Activated CD8-positive, alpha-beta T cell treated with anti-CD3 and anti-CD28 coated beads for 36 hours (primary cell): Measurements from ENCODE around the gene EZR. TPM values are rescaled to one million over a fixed set of nuclear protein-coding genes. Genes with fewer than 3 reads are reported as not detected.

Source experiments
- ATAC-seq: fragments of 200-7000 bp; cut with Tn5 transposase; one replicate; pipeline ENCODE4 v1.10.0; 2021; ENCODE audit warnings: mild to moderate bottlenecking, moderate library complexity
- CTCF ChIA-PET: fragments of 350-600 bp; sonication (Branson Sonifier 250); formaldehyde crosslinking; loops from one replicate; lab custom pipeline; 2021; ENCODE audit warnings: antibody characterized with exemption; lab: Charles Lee
- POLR2A ChIA-PET: fragments of 350-600 bp; sonication (Branson Sonifier 250); formaldehyde crosslinking; loops from one replicate; lab custom pipeline; 2021; ENCODE audit warnings: antibody characterized with exemption; lab: Charles Lee
- DNase-seq: peaks from one replicate; pipeline ENCODE4 v3.0.0-alpha.2; 2020
- H3K27ac Mint-ChIP-seq: one replicate; pipeline ENCODE4 v1.8.0; 2021; ENCODE audit warnings: mild to moderate bottlenecking, mixed read lengths
- H3K27me3 Mint-ChIP-seq: one replicate; pipeline ENCODE4 v1.8.0; 2021; ENCODE audit warnings: mixed read lengths
- H3K36me3 Mint-ChIP-seq: one replicate; pipeline ENCODE4 v1.8.0; 2021; ENCODE audit warnings: low read depth, mixed read lengths
- H3K4me1 Mint-ChIP-seq: one replicate; pipeline ENCODE4 v1.8.0; 2021; ENCODE audit warnings: low read depth, mixed read lengths
- H3K4me3 Mint-ChIP-seq: one replicate; pipeline ENCODE4 v1.8.0; 2021; ENCODE audit warnings: mild to moderate bottlenecking, moderate library complexity, mixed read lengths
- H3K9me3 Mint-ChIP-seq: one replicate; pipeline ENCODE4 v1.8.0; 2021; ENCODE audit warnings: mixed read lengths
- intact Hi-C: fragments of 100-400 bp; cut with micrococcal nuclease; formaldehyde crosslinking; loops from one replicate; pipeline ENCODE4 v1.10.0; 2022
- total RNA-seq, 2 experiments: library from RNA; stranded (reverse); gene quantifications; one replicate each; pipeline ENCODE4 v1.2.3, GENCODE V29; 2021
- TF ChIP-seq, protein P1 (sequence below): fragments of 200-600 bp; IDR thresholded peaks from one replicate; pipeline ENCODE4 v1.8.0; 2022; ENCODE audit warnings: antibody characterized with exemption, mild to moderate bottlenecking

Gene EZR
- total RNA-seq, 2 experiments from 2014 or later: 199 to 206 TPM

DNA sequence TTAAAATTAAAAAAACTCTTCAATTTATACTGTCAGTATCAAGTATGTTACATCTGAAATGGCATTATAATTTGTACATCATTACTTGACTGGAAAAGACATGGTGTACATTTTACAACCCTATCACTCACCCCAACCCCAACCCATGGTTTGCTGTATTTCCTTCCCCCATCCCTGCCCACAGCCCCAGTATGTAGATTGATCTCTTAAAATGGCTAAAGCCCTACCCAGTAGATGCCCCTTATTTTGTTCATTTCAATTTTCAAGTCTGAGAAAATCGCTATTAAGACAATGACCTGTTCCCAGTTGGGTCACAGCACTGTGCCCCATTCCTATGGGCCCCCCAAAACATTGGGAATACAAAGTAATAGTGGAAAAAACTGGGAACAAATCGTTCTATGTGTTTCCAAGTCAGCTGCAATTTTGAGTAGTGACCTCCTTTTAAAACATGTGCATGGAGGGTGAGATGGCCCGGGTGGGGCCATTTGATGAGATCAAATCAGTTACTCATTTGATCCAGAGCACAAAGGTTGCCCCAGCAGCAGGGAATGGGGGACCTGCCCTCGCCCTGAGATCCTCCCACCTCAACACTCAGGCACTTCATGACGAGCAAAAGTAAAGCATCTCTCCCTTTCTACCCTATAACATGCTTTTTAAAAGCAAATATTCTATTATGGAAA lies 13.3 kb downstream of the EZR start:
- H3K4me1 Mint-ChIP-seq: peaks cover 92% of the 10 kb centered on the region
- H3K27ac Mint-ChIP-seq: peak overlapping the region; percentile 79
- H3K27me3 Mint-ChIP-seq: no peaks in the 10 kb centered on the region
- CTCF ChIA-PET: no interaction called here
- H3K36me3 Mint-ChIP-seq: peaks cover 75% of the 10 kb centered on the region
- H3K4me3 Mint-ChIP-seq: no peak overlapping the region
- no peaks in the 10 kb centered on the region for H3K9me3 Mint-ChIP-seq
- DNase-seq: no peak
- no peak for ATAC-seq
- TF ChIP-seq, protein P1, sequence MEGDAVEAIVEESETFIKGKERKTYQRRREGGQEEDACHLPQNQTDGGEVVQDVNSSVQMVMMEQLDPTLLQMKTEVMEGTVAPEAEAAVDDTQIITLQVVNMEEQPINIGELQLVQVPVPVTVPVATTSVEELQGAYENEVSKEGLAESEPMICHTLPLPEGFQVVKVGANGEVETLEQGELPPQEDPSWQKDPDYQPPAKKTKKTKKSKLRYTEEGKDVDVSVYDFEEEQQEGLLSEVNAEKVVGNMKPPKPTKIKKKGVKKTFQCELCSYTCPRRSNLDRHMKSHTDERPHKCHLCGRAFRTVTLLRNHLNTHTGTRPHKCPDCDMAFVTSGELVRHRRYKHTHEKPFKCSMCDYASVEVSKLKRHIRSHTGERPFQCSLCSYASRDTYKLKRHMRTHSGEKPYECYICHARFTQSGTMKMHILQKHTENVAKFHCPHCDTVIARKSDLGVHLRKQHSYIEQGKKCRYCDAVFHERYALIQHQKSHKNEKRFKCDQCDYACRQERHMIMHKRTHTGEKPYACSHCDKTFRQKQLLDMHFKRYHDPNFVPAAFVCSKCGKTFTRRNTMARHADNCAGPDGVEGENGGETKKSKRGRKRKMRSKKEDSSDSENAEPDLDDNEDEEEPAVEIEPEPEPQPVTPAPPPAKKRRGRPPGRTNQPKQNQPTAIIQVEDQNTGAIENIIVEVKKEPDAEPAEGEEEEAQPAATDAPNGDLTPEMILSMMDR: no peak
- POLR2A ChIA-PET: interaction anchor here (0.6 to 4.4 kb wide), 5 partner anchors 8 to 157 kb away, joined by 3 to 22 read pairs (median 3); partner anchors contain the start of gene EZR
- intact Hi-C loops: no loop called here

DNA sequence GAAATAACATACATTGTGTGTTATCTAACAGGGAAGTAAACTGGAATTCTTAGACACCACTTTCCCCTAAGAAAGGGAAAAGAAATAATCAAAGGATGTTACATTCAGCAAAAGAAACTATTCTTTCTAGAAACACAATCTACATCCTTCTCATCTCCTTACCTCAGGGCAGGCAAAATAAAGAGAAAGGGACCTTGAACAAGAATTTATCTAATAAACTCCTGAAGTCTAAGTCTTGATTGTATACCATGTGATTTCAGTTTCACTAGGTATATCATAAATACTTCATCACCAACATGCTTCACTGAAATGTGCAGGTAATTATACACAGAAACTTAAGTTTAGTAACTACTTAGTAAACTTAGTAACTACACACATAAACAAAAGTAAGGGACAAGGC lies 15.0 kb downstream of the EZR start:
- Mint-ChIP-seq H3K36me3 (peaks cover 59% of the 10 kb centered on the region), H3K4me3 (peak overlapping the region; percentile 49), H3K9me3 (no peaks in the 10 kb centered on the region), H3K27ac (peak overlapping the region; percentile 85), H3K4me1 (peaks cover 90% of the 10 kb centered on the region), H3K27me3 (no peaks in the 10 kb centered on the region)
- intact Hi-C loops: no loop called here
- CTCF ChIA-PET: interaction anchor here (1.0 to 1.7 kb wide), 3 partner anchors 11 to 166 kb away, joined by 4 to 6 read pairs (median 5); no protein-coding TSS in a partner anchor
- POLR2A ChIA-PET: interaction anchor here (0.7 to 1.4 kb wide), 3 partner anchors 9 to 186 kb away, joined by 3 read pairs; no protein-coding TSS in a partner anchor
- no peak for DNase-seq
- TF ChIP-seq, protein P1: no peak
- ATAC-seq: no peak

DNA sequence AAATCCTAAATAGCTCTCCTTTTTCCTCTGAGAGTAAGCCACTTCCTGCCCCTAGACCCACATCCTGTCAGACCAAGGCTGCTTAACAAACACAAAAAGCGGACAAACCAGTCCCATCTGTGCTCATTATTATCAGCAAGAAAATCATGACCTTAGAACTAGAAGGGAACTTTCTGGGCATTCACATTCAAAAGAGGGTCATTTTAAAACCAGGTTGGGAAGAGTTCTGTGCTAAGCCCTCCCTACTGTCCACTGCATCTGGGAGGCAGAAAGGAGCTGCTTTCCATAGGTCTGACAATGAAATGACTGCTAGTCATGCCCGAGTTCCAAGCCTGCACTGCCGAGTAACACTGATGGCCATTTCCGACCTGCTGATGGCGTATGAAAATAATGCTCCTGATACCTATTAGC lies 15.4 kb downstream of the EZR start:
- Mint-ChIP-seq H3K4me3 (peak overlapping the region; percentile 49), H3K27me3 (no peaks in the 10 kb centered on the region), H3K4me1 (peaks cover 90% of the 10 kb centered on the region), H3K27ac (peak overlapping the region; percentile 85), H3K9me3 (no peaks in the 10 kb centered on the region), H3K36me3 (peaks cover 58% of the 10 kb centered on the region)
- ChIA-PET CTCF (interaction anchor here (0.6 to 1.7 kb wide), 4 partner anchors 9 to 167 kb away, joined by 3 to 6 read pairs (median 4); no protein-coding TSS in a partner anchor), POLR2A (interaction anchor here (0.7 to 1.4 kb wide), 3 partner anchors 10 to 186 kb away, joined by 3 read pairs; no protein-coding TSS in a partner anchor)
- DNase-seq (peak; percentile 69), ATAC-seq (peak; percentile 73)
- intact Hi-C loops: no loop called here
- TF ChIP-seq, protein P1: no peak

DNA sequence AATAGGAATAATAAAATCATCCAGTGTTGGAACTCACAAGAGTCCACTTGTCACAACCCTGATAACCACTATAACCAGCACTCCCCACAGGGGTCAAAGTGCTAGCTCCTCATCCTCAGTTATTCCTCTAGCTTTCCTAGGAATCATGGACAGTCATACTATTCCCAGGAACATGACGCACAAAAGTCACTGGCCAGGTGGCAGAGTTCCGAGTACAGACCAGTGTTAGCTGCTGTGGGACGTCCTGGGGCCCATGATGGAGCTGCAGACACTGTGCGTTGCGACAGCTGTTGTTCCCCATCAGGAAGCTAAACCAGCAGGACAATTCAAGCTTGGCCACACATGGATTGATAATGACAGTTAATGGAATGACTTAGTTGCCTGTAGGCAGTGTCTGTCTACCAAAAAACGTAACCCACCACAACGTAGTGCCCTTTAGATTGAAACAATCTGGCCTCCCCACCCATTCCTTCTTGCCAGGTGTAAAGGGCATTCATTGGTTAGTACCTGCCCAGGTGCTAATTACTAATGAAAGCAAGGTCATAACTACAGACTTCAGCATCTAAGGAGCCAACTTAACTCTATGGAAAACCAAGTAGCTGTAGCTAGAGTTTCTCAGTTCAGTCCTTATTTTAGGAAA lies 17.4 kb downstream of the EZR start:
- no peaks in the 10 kb centered on the region for H3K9me3 Mint-ChIP-seq
- no peaks in the 10 kb centered on the region for H3K27me3 Mint-ChIP-seq
- TF ChIP-seq, protein P1: no peak
- intact Hi-C loops: no loop called here
- peaks cover 86% of the 10 kb centered on the region for H3K4me1 Mint-ChIP-seq
- peaks cover 55% of the 10 kb centered on the region for H3K36me3 Mint-ChIP-seq
- DNase-seq: no peak
- no peak overlapping the region for H3K27ac Mint-ChIP-seq
- ChIA-PET CTCF (interaction anchor here (1.4 kb wide), 1 partner anchor 332 kb away, joined by 4 read pairs; no protein-coding TSS in a partner anchor), POLR2A (interaction anchor here (1.1 to 1.6 kb wide), 3 partner anchors 10 to 159 kb away, joined by 3 read pairs; no protein-coding TSS in a partner anchor)
- ATAC-seq: no peak
- no peak overlapping the region for H3K4me3 Mint-ChIP-seq
